GM21717 (cell line): Measurements from ENCODE around the gene ZNF592.
"Not testable (repeated sequence)": the region's sequence is repeated elsewhere in the genome, so short reads cannot be mapped to it uniquely, and the experiment has no call there.

Experiments
- ATAC-seq: cut with Tn5 transposase; IDR thresholded peaks from one replicate; pipeline ENCODE4 v1.9.1; 2021; ENCODE audit warnings: mild to moderate bottlenecking, moderate library complexity; ENCODE audit not compliant: unreplicated experiment

Gene ZNF592

GRCh38 chr15:84740691-84741090 is 7.7 kb upstream of the ZNF592 start:
- ATAC-seq, result no peak

GRCh38 chr15:84741121-84741520 is 7.3 kb upstream of the ZNF592 start:
- no peak for ATAC-seq

GRCh38 chr15:84747416-84748273 is 747 bp upstream of the ZNF592 start:
- ATAC-seq, result peak; percentile 43

- ATAC-seq, result peak; percentile 3
These were observed 959 bp downstream of the ZNF592 start for GRCh38 chr15:84749111-84749991.

GRCh38 chr15:84750583-84751092 is 2.2 kb downstream of the ZNF592 start:
- ATAC-seq, result peak; percentile 39

- ATAC-seq, result not testable (repeated sequence)
These were observed 3.3 kb downstream of the ZNF592 start for GRCh38 chr15:84751721-84752120.

- no peak for ATAC-seq
These were observed 3.8 kb downstream of the ZNF592 start for GRCh38 chr15:84752195-84752594.

- no peak for ATAC-seq
These were observed 4.3 kb downstream of the ZNF592 start for GRCh38 chr15:84752700-84753099.

GRCh38 chr15:84754889-84755288 is 6.5 kb downstream of the ZNF592 start:
- ATAC-seq, result not testable (repeated sequence)

- no peak for ATAC-seq
These were observed 7.5 kb downstream of the ZNF592 start for GRCh38 chr15:84755736-84756527.

GRCh38 chr15:84759018-84759417 is 10.6 kb downstream of the ZNF592 start:
- ATAC-seq, result no peak

- no peak for ATAC-seq
These were observed 11.8 kb downstream of the ZNF592 start for GRCh38 chr15:84760219-84760618.

GRCh38 chr15:84761607-84762131 is 13.3 kb downstream of the ZNF592 start:
- ATAC-seq, result peak; percentile 56

- ATAC-seq, result no peak
These were observed 14.6 kb downstream of the ZNF592 start for GRCh38 chr15:84762840-84763572.

- ATAC-seq, result no peak
These were observed 16.2 kb downstream of the ZNF592 start for GRCh38 chr15:84764585-84764984.

- ATAC-seq, result no peak
These were observed 16.6 kb downstream of the ZNF592 start for GRCh38 chr15:84764989-84765388.

GRCh38 chr15:84765675-84766074 is 17.3 kb downstream of the ZNF592 start:
- ATAC-seq, result no peak

- no peak for ATAC-seq
These were observed 18.2 kb downstream of the ZNF592 start for GRCh38 chr15:84766461-84767035.

- no peak for ATAC-seq
These were observed 23.6 kb downstream of the ZNF592 start for GRCh38 chr15:84772031-84772430.
